ENCODE data around the gene MLLT1.

The MLLT1 gene

DNA sequence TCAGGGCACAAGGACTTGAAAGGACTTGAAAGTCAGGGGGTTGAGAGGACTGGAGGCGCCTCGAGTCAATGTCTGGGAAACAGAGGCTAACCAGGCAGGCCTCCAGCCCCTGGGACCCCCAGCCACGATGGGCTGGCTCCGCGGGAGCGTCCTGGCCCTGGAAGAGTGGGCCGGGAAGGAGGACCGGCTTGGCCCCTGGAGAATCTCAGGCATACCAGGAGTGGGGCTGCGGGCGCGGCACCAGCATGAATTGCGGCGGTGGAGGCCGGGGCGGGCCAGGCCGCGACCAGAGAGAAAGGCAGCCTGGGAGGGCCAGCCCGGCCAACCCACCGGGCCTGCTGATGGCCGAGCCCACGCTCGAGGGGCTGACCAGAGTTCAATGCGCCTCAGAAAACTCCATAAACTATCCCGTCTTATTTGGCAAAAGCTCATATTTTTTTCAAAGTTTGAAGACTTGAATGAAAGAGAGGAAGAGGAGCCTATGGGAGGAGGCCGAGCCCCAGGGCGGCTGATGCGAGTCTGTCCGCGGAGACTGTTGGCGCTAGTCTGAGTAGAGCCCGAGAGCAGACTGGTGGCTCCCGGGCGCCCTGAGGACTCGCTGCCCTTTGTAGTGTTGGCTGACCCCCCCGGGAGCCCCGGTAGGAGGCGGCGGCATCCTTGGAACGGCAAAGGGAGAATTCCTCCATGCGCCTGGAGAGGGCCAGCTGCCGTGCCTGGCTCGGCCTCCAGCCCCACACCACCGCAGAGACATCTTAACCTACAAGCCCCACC lies 68.0 kb downstream of the MLLT1 start:
- no peak overlapping the region for H3K27ac ChIP-seq (ENCODE audit: low read length)
- no peak overlapping the region for H3K4me3 ChIP-seq (ENCODE audit: low read length)
- no peak overlapping the region for H3K4me2 ChIP-seq (ENCODE audit: low read length)
- no peaks in the 10 kb centered on the region for H3K79me2 ChIP-seq (ENCODE audit: low read length)
- peaks cover under 1% of the 10 kb centered on the region for H3K36me3 ChIP-seq (replicated peaks; ENCODE audit: low read depth, low read length)
- TF ChIP-seq EZH2phosphoT487 (IDR thresholded peaks at IDR 0.05; ENCODE audit: low read depth): no peak
- TF ChIP-seq, protein P1, sequence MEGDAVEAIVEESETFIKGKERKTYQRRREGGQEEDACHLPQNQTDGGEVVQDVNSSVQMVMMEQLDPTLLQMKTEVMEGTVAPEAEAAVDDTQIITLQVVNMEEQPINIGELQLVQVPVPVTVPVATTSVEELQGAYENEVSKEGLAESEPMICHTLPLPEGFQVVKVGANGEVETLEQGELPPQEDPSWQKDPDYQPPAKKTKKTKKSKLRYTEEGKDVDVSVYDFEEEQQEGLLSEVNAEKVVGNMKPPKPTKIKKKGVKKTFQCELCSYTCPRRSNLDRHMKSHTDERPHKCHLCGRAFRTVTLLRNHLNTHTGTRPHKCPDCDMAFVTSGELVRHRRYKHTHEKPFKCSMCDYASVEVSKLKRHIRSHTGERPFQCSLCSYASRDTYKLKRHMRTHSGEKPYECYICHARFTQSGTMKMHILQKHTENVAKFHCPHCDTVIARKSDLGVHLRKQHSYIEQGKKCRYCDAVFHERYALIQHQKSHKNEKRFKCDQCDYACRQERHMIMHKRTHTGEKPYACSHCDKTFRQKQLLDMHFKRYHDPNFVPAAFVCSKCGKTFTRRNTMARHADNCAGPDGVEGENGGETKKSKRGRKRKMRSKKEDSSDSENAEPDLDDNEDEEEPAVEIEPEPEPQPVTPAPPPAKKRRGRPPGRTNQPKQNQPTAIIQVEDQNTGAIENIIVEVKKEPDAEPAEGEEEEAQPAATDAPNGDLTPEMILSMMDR (IDR thresholded peaks at IDR 0.05; ENCODE audit: low read depth, low read length): no peak
- no peak overlapping the region for H3K9ac ChIP-seq (ENCODE audit: low read length)
- H3K27me3 ChIP-seq (ENCODE audit: low read depth, low read length): no peaks in the 10 kb centered on the region
- no peaks in the 10 kb centered on the region for H3K4me1 ChIP-seq (ENCODE audit: low read length)
- no peak overlapping the region for H2AFZ ChIP-seq (ENCODE audit: low read depth, low read length)
- H4K20me1 ChIP-seq (ENCODE audit: insufficient read depth, low read length): no peaks in the 10 kb centered on the region
- H3K9me3 ChIP-seq (ENCODE audit: insufficient read depth, low read length): no peaks in the 10 kb centered on the region

DNA sequence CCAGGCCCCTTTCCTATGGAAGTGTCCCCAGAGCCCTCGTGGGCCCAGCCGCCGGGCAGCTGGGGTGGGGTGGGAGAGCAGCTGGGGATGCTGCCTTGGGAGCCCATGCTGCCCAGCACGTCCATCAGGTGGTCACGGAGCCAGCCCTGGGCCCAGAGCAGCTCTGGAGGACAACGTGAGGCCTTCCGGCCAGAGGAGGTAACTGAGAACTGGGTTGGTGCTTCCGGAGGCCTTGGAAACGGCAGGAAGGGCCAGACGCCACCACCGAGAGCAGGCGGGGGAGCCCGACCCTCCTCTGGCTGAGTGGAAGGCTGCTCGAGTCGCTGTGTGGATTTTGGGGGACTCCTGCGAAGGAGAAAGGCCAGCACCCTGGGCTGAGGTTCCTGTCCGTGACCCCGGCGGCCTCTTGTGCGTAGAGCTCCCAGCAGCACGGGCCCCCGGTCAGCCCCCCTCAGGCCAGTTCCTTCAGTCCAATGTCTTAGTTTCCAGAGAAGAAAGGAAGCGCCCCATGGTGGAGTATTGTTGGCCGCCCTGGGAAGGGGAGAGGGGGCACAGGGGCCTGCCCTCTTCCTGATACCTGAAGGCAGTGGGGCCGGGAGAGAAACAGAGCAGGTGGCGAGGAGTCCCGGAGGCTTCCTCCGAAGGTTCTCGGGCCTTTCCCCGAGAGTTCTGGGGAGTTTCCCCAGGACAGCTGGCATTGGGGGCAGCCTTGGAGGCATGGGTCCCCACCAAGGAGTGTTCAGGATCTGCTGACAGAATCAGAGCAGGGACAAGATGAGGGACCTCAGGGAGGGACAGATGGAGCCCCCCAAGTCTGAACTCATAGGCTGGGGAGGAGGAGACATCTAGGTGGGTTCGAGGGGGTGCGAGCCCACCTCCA lies 68.8 kb downstream of the MLLT1 start:
- no peak for TF ChIP-seq EZH2phosphoT487 (IDR thresholded peaks at IDR 0.05; ENCODE audit: low read depth)
- TF ChIP-seq, protein P1 (IDR thresholded peaks at IDR 0.05; ENCODE audit: low read depth, low read length): no peak
- no peaks in the 10 kb centered on the region for H3K4me1 ChIP-seq (ENCODE audit: low read length)
- H4K20me1 ChIP-seq (ENCODE audit: insufficient read depth, low read length): no peaks in the 10 kb centered on the region
- no peak overlapping the region for H3K4me3 ChIP-seq (ENCODE audit: low read length)
- no peaks in the 10 kb centered on the region for H3K79me2 ChIP-seq (ENCODE audit: low read length)
- H3K4me2 ChIP-seq (ENCODE audit: low read length): no peak overlapping the region
- H2AFZ ChIP-seq (ENCODE audit: low read depth, low read length): no peak overlapping the region
- H3K9me3 ChIP-seq (ENCODE audit: insufficient read depth, low read length): no peaks in the 10 kb centered on the region
- no peaks in the 10 kb centered on the region for H3K36me3 ChIP-seq (replicated peaks; ENCODE audit: low read depth, low read length)
- no peaks in the 10 kb centered on the region for H3K27me3 ChIP-seq (ENCODE audit: low read depth, low read length)
- no peak overlapping the region for H3K9ac ChIP-seq (ENCODE audit: low read length)
- H3K27ac ChIP-seq (ENCODE audit: low read length): no peak overlapping the region

DNA sequence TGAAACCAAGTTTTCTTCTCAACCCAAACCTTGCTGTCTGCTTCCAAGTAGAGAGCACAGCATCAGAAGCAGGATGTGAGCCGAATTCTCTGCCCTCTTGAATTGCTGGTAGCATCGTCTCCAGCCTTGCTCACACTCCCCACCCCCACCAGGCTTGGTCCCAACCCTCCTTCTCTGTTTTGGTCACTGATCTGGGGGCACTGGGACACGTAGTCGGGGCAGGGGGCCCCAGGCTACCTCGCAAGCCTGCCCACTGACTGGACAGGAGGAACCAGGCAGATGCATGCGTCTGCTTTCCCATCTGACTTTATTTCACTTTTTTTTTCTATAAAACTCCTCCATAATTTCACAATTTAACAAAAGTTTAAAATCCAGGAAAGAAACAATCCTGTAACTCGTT lies 69.7 kb downstream of the MLLT1 start:
- no peak overlapping the region for H3K4me2 ChIP-seq (ENCODE audit: low read length)
- H3K79me2 ChIP-seq (ENCODE audit: low read length): no peaks in the 10 kb centered on the region
- no peaks in the 10 kb centered on the region for H3K27me3 ChIP-seq (ENCODE audit: low read depth, low read length)
- H3K36me3 ChIP-seq (replicated peaks; ENCODE audit: low read depth, low read length): no peaks in the 10 kb centered on the region
- no peak overlapping the region for H3K4me3 ChIP-seq (ENCODE audit: low read length)
- H3K27ac ChIP-seq (ENCODE audit: low read length): no peak overlapping the region
- H3K9ac ChIP-seq (ENCODE audit: low read length): no peak overlapping the region
- H2AFZ ChIP-seq (ENCODE audit: low read depth, low read length): no peak overlapping the region
- no peaks in the 10 kb centered on the region for H4K20me1 ChIP-seq (ENCODE audit: insufficient read depth, low read length)
- TF ChIP-seq, protein P1 (IDR thresholded peaks at IDR 0.05; ENCODE audit: low read depth, low read length): no peak
- TF ChIP-seq EZH2phosphoT487 (IDR thresholded peaks at IDR 0.05; ENCODE audit: low read depth): no peak
- H3K9me3 ChIP-seq (ENCODE audit: insufficient read depth, low read length): no peaks in the 10 kb centered on the region
- no peaks in the 10 kb centered on the region for H3K4me1 ChIP-seq (ENCODE audit: low read length)

DNA sequence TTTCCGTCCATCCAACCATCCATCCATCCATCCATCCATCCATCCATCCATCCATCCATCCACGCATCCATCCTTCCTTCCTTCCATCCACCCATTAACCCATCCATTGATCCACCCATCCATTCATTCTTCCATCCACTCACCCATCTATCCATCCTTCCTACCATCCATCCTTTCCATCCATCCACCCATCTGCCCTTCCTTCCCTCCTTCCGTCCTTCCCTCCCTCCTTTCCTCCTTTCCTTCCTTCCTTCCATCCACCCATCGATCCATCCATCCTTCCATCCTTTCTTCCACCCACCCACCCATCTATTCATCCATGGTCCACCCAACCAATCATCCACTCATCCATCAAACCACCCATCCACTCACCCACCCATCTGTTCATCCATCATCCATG lies 70.1 kb downstream of the MLLT1 start:
- H3K27ac ChIP-seq (ENCODE audit: low read length): no peak overlapping the region
- H3K4me2 ChIP-seq (ENCODE audit: low read length): no peak overlapping the region
- no peak overlapping the region for H3K9ac ChIP-seq (ENCODE audit: low read length)

More for the DNA sequence above, 70.1 kb downstream of the MLLT1 start:
- no peaks in the 10 kb centered on the region for H3K9me3 ChIP-seq (ENCODE audit: insufficient read depth, low read length)
- H3K27me3 ChIP-seq (ENCODE audit: low read depth, low read length): no peaks in the 10 kb centered on the region
- no peak for TF ChIP-seq EZH2phosphoT487 (IDR thresholded peaks at IDR 0.05; ENCODE audit: low read depth)
- TF ChIP-seq, protein P1 (IDR thresholded peaks at IDR 0.05; ENCODE audit: low read depth, low read length): no peak
- H3K4me1 ChIP-seq (ENCODE audit: low read length): no peaks in the 10 kb centered on the region
- H3K79me2 ChIP-seq (ENCODE audit: low read length): no peaks in the 10 kb centered on the region
- H3K4me3 ChIP-seq (ENCODE audit: low read length): no peak overlapping the region
- H2AFZ ChIP-seq (ENCODE audit: low read depth, low read length): no peak overlapping the region
- no peaks in the 10 kb centered on the region for H3K36me3 ChIP-seq (replicated peaks; ENCODE audit: low read depth, low read length)
- no peaks in the 10 kb centered on the region for H4K20me1 ChIP-seq (ENCODE audit: insufficient read depth, low read length)
